K562 treated with DMSO at 1 percent for 48 hours (cell line): ENCODE data around the gene PLA2G2C. TPM values are rescaled to one million over a fixed set of nuclear protein-coding genes. Genes with fewer than 3 reads are reported as not detected.

Experiments
- total RNA-seq: library from RNA; unstranded; fragments of 300-600 nt; gene quantifications from 2 replicates; pipeline ENCODE4 v1.2.3, GENCODE V29; 2022; ENCODE audit warnings: low replicate concordance; ENCODE audit errors: extremely low read depth

PLA2G2C gene, protein sequence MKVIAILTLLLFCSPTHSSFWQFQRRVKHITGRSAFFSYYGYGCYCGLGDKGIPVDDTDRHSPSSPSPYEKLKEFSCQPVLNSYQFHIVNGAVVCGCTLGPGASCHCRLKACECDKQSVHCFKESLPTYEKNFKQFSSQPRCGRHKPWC
- not detected in 2 replicates for total RNA-seq

DNA sequence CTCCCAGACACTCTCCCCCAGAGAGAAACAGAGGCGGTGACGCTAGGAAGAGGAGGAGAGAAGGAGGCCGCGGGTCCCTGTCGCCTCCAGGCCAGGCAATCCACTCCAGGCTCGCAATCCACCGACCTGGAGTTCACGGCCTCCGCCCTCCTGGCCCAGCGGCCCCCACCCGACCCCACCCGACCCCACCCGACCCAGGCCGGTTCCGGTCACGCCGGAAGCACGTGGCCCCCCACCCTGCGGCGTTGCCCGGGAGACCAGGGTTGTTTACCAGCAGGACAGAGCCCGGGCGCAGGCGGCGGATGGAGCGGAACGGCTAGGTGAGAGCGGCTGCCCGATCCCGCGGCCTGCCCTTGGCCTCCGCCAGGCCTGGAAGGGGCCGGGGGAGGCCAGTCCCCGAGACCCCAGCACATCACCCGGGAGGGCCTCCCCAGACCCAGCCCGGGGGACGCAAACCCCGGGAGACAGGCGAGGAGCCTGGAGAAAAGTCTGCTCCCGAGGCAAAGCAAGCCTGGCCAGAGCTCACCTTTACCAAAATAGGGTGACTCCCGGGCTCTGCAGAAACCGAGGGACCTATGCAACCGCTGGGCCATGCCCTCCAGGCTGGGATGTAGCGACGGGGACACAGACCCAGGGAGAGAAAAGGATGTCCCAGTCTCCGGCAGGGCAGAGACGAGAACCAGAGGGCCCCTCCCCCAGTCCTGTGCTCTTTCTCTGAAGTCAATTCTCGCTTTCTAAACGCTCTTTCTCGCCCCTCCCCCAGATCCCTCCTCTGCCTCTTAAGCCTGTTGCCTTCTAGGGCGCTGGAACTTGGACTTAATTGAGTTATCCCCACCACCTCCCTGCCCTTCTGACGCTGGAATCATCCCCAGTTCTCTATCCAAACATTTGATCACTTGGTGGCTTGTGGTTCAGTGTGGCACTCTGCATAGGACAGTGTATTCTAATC lies at the start of gene PLA2G2C, which contains the start of gene UBXN10:
PLA2G2C (minus strand) TSS at position 685 of the 949 bp plus-strand sequence. CDS start 9,155 bp downstream, outside the sequence.
UBXN10 (plus strand) TSS at position 263 of the 949 bp plus-strand sequence. CDS start 4,466 bp downstream, outside the sequence.

DNA sequence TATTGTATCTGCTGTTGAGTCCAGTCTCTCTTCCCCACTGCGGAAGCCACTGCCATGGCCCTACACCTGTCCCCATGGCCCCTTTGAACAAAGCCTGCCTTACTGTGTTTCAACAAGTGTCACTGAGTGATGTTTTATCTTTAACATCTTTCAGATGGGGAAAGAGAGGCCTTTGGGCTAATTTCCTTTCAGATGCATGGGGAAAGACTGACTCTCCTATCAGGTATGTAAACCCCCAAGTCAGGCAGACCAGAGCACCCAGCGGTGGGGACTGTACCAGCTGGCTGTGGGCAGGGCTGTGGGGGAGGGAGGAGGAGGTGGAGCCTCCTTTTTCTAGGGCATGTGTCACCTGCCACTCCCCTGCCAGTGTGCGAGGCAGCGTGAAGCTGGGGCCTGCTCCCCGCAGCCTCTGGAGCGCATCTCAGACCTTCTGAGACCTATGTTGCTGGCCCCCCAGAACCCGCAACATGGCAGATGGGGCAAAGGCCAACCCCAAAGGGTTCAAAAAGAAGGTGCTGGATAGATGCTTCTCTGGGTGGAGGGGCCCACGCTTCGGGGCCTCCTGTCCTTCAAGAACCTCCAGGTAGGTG lies 47.3 kb downstream of the PLA2G2C start, which contains the start of gene PLA2G2F:
PLA2G2F (plus strand) TSS at position 363 of the 590 bp plus-strand sequence; CDS start at position 468, 105 bp downstream.

DNA sequence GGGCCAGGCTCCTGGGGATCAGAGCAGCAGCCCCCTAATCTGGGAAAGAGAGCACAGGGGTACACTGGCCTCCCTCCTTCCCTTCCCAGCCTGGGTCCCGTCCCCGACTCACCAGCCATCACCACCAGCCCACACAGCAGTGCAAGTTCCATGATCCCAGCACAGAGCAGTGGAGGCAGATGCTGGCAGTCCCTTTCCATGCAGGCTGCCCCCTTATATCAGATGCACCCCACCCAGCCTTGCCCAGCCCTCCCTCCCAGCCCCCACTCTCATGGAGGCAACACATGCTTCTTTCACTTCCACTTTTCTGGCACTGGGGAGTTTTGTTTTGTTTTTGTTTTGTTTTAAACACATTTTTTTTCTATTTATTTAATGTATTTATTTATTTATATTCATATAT lies 67.0 kb downstream of the PLA2G2C start, which contains the start of gene PLA2G2D:
PLA2G2D (minus strand) TSS at position 190 of the 400 bp plus-strand sequence; CDS start at position 152, 38 bp downstream.

Other genes starting within 250 kb of the PLA2G2C start
- gene PLA2G2A, start 206.9 kb downstream of the PLA2G2C start, total RNA-seq: not detected in 2 replicates
- not detected in 2 replicates for gene PLA2G5, start 116.3 kb downstream of the PLA2G2C start, total RNA-seq
- not detected in 2 replicates for gene PLA2G2D, start 67.0 kb downstream of the PLA2G2C start, total RNA-seq
- not detected in 2 replicates for gene PLA2G2F, start 47.2 kb downstream of the PLA2G2C start, total RNA-seq
- not detected in 2 replicates for gene UBXN10, start 422 bp downstream of the PLA2G2C start, total RNA-seq
- gene VWA5B1, start 104.4 kb upstream of the PLA2G2C start, total RNA-seq: not detected in 2 replicates